GM18517 (cell line): ENCODE results near the gene KIAA2012.
"Not testable (repeated sequence)": the region's sequence is repeated elsewhere in the genome, so short reads cannot be mapped to it uniquely, and the experiment has no call there.

Source experiments
- ATAC-seq: cut with Tn5 transposase; IDR thresholded peaks from one replicate; pipeline ENCODE4 v1.9.1; 2021; ENCODE audit warnings: mild to moderate bottlenecking, moderate library complexity; ENCODE audit not compliant: unreplicated experiment

KIAA2012 gene

DNA sequence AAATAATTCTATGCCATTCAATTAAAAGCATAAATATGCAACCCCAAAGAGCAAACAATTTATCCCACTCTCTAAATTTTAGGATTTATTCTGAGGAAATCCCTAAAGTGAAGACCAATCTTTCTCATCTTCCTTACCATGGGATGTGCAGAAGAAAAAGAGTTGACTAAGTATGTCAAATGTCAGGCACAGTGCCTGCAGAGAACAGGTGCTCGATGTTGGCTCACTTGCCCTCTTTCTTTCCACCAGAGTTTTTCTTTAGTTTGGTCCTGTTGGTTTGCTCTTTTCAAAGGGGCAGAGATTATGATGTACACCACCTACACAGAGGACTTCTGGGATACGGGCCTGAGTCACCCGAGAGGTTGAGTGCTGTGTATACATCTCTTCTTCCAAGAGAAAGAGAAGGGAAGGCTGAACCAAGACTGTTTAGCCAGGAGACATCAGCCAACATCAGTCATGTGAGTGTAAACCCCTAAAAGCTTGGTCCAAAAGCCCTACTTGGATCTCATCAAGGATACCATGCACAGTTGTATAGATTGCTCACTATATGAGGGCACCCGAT is 113.7 kb downstream of the KIAA2012 start:
- no peak for ATAC-seq

- no peak for ATAC-seq
Observed at GRCh38 chr2:202187570-202187969, 114.5 kb downstream of the KIAA2012 start.

GRCh38 chr2:202193305-202193704 is 120.2 kb downstream of the KIAA2012 start:
- ATAC-seq = no peak

DNA sequence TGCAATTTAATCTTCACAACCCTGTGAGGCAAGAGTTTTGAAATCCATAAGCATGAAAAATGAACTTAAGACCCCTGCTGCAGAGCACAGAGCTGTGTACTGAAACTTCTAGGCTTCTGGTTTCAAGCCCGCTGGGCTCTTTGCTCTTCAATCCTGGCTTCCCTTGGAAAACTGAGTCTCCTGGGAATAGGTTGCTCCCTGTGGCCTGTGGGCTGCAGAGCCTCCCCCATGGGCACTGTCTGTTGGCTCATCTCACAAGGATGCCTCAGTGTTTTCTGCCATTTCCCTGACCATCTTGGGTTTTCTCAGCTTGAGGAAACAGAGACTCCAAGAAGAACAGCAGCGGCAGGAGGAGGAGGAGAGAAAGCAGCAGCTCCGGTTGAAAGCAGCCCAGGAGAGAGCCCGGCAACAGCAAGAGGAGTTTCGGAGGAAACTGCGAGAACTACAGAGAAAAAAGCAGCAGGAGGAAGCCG is 120.9 kb downstream of the KIAA2012 start:
- no peak for ATAC-seq

DNA sequence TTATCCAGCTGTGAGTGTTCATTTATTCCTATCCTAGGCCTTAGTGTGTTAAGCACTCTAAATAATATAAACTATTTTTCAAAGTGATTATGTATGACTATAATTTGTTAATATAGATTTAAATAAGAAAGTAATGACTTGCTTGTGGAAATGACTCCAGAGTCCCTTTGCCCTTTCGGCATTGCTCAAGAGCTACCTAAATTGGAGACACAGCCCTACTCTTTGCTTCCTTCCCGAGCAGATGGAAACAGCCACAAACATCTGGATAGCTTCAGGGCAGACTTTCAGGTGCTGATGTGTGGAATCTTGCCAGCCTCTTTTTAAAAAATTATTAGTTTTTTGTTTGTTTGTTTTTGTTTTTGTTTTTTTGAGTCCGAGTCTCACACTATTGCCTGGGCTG is 121.4 kb downstream of the KIAA2012 start:
- no peak for ATAC-seq

GRCh38 chr2:202196727-202197126 is 123.7 kb downstream of the KIAA2012 start:
- ATAC-seq = no peak

- ATAC-seq = no peak
Observed at GRCh38 chr2:202201220-202202160, 128.4 kb downstream of the KIAA2012 start.

GRCh38 chr2:202203348-202203747 is 130.3 kb downstream of the KIAA2012 start:
- no peak for ATAC-seq

DNA sequence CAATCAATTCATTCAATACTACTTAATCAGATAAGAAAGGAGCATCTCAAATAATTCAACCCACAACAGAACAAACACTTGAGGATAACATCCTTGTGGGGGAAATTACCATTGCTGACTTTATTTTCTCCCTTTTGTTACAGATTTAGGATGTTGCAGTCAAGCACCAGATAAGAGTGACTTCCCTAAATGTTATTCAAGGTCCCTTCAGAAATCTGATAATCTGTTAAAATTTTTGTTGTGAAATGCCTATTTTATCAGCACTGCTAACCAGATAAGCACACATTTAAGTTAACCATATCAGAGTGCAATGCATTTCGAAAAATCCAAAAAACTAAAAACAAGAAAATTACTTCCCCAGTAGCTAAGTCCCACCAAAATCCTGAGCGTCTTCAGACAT is 131.8 kb downstream of the KIAA2012 start:
- no peak for ATAC-seq

DNA sequence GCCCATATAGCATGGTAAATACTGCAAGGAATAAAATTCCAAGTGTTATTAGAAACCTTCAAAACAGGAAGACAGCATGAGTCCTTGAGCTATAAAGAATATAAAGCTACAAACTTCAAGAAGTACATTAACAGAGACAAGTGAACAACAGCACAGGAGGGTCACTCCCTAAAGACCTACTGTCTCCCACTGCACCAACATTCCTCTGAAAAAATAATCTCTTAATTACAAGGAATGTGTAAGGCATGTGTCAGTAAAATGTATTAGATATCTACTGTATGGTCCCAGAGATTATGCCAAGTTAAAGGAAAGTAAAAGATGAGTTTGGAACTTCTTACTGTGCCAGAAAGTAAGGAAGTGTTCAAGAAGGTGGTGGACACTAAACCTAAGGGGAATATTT is 135.5 kb downstream of the KIAA2012 start:
- no peak for ATAC-seq

DNA sequence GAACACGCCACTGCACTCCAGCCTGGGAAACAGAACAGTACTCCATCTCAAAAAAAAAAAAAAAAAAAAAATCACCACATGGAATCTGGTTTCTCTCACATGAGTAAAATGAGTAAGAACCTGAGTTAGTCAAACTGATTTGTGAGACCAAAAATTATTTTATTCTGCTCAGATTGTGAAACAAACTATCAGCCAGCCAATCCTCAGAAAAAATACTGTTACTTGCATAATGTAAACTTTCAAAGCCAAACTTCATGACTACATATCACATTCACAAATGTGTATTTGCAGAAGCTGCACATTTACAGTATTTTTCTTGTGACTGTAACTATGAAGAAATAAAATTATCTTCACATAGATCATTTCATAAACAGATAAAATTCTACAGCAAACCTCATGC is 142.1 kb downstream of the KIAA2012 start:
- no peak for ATAC-seq

GRCh38 chr2:202221873-202222272 is 148.8 kb downstream of the KIAA2012 start:
- ATAC-seq = no peak

DNA sequence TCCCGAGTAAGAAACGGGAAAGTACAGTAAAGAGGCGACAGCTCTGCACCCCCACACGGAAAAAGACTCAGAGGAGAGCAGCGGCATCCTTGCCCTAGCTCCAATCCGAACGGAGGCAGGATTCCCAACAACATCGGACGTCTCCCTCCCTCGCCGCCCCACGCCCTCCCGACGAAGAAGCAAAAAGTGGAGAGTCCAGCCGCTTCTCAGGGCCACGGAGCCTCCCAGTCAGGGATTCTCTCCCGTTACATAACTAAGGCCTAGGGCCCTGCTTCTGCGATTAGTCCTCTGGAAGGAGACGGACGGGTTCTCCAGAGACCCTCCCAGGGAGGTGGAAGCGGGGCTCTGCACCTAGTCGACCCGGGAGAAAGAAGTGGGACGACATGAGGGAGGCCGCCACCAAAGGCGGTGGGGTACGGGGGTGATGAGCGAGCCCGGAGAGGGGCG is 164.8 kb downstream of the KIAA2012 start:
- ATAC-seq = peak; percentile 40

DNA sequence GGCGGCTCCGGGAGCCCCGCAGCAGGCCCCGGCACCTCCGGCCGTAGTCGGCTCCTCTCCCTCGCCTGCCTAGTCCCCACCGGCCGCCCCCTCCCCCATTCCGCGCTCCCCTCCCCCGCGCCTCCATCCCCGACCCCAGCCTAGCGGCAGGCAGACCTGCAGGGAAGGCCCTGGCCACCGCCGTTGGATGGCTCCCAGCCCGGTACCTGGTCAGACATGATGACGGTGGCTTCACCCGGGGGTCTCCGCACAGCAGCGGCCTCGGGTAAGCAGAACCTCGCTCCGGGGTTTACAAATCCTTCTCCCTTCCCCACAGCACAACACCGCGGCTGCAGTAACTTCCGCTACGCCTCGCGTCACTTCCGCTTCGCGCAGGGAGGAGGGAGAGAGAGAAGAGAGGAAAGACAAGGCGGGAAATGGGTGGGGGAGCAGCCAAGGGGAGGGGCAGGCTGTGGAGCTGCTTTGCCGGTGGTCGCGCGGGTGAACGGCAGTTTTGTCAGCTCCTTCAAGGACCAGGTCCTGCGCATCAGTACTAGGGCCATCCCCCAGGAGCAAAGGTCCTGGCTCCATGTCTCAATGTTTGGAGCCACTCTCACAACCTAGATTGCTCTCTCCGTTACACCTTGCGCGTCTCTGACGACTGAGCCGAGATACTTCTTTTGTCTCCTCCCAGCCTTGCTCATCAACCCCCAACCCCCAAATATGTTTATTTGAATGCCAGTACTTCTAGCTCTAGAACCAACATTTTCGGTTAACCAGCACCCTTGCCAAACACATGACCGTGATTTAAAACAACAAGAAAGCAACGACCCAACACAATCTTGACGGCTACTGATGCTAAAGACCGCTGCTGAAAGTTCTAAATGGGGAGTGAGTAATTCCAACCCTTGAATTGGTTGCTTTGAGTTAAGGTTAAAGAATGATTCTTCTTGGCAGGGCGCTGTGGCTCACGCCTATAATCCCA is 165.5 kb downstream of the KIAA2012 start, which contains the start of gene SUMO1:
TSS of gene SUMO1 (minus strand) at position 364 of the 964 bp plus-strand sequence. CDS start at position 218, 146 bp downstream.
- ATAC-seq = peak; percentile 91

DNA sequence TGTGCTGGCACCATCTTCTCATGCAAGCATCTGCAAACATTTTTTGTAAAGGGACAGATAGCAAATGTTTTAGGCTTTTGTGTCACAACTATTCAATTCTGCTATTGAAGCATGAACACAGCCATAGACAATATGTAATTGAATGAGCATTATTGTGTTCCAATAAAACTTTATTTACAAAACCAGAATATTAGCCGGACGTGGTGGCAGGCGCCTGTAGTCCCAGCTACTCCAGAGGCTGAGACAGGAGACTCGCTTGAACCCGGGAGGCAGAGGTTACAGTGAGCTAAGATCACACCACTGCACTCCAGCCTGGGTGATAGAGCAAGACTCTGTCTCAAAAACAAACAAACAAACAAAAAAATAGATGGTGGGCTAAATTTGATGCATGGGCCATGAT is 174.7 kb downstream of the KIAA2012 start:
- not testable (repeated sequence) for ATAC-seq

DNA sequence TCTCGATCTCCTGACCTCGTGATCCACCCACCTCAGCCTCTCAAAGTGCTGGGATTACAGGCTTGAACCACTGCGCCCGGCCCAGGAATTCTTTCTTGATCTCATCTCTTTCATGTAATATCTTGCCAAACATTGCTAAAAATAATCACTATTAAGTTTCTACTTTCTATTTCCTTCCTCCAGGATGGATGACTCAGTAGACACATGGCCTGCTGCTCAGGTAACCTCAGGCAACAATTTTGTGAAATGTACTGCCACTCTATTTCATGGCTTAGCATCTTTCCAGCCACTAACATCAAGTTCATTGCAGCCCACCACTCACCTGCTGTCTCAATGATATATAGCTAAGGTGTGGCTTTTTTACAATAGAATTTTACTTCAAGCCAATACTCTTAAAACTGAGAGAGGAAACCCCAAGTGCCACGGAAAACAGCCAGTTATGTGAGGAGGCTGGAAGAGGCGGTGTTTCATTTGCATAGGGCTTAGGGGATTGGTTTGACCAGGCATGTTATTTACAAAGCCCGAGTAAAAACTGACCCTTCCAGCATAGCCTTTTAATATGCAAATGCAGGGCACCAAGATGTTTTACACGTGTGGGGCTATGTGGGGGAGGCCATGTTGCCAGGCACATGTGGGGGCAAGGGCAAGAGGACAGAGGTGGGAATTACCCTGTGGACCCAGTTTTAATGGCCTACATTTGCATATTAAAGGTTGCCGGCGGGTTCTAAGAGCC is 176.6 kb downstream of the KIAA2012 start:
- no peak for ATAC-seq

GRCh38 chr2:202251494-202251893 is 178.4 kb downstream of the KIAA2012 start:
- ATAC-seq = no peak
